Activated CD4-positive, CD25-positive, alpha-beta regulatory T cell treated with anti-CD3 and anti-CD28 coated beads, Interleukin-2, amount 50 U/mL, for 24 hours (primary cell): Measurements from ENCODE around the gene CETN2.
"Not testable (repeated sequence)": the region's sequence is repeated elsewhere in the genome, so short reads cannot be mapped to it uniquely, and the experiment has no call there.

Experiments used
- ATAC-seq, 2 donors: fragments of 150-1000 bp; cut with Tn5 transposase; one replicate each; pipeline ENCODE4 v1.10.0; 2021; ENCODE audit warnings: mild to moderate bottlenecking in 1 of 2, moderate library complexity in 1 of 2

CETN2 gene

GRCh38 chrX:152831391-152831790 lies 834 bp upstream of the CETN2 start:
- no peak for ATAC-seq

- ATAC-seq, result no peak
Measured at GRCh38 chrX:152824841-152825374, 5.6 kb downstream of the CETN2 start.

DNA sequence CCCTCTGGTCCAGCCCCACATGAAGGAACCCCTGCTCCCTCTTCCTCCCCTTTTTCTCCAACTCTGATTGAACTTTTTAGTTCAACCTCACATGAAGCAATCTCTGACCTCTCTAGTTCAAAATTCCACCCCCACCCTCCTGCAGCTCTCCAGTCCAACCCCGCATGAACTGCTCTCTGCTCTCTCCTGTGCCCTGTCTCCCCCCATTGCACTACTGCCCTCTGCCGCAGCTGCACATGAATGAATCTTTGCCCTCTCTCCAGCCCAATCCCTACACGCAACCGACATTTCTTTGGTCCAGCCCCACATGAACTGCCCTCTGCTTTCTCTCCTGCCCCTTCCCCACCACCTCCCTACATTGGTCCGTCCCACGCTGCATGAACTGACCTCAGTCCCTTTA lies 6.9 kb downstream of the CETN2 start:
- ATAC-seq, result no peak

DNA sequence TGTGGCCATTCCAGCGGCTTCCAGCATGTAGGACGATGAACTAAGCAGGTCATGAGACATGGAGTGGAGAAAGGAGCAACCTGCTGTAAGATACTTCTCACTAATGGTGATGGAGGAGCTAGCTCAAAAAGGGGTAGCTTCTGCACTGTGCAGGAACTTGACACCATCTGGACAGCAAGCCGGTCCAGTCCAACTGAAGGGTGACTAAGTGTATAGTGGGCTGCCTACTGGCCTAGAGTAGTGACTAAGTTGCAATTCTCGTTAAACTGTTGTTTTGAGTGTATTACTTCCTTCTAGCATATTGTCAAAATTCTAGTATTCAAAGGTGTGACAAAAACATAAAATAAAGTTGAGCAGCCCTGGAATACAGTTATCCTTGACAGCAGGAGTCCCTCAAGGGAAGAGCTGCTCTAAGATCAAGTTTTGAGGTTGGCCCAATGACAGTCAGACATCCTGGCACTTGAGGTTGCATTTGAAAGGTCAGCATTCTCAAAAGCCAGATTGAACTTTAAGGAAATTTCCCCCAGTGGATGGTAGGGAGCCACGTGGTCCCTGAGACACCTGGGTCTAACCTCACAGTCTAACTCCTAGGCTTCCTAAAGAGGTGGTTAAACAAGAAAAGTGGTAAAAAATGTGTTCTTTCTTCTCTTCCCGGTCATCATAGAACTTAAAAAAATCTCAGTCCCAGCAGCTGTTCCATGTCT lies 8.0 kb downstream of the CETN2 start:
- no peak for ATAC-seq

- ATAC-seq, result no peak
Measured at GRCh38 chrX:152821145-152821765, 9.3 kb downstream of the CETN2 start.

DNA sequence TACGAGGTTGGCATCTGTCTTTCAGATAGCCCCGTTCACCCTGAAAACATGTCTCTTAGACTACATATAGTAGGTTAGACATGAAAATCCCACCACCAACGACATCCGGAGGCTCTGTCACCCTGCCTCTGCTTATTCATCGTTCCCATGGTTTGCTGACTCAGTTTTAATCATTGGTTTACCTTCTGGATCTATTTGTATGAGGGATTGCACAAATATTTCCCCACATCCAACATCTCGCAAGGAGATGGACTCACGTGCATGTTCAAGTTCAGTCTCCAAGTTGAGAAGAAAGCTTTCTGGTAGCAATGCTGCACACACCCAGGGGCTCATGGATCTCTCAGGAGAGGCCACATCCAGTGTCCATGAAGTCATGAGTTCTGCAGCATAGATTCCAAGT lies 10.8 kb downstream of the CETN2 start:
- no peak for ATAC-seq

GRCh38 chrX:152819266-152819665 lies 11.3 kb downstream of the CETN2 start:
- ATAC-seq, result no peak

DNA sequence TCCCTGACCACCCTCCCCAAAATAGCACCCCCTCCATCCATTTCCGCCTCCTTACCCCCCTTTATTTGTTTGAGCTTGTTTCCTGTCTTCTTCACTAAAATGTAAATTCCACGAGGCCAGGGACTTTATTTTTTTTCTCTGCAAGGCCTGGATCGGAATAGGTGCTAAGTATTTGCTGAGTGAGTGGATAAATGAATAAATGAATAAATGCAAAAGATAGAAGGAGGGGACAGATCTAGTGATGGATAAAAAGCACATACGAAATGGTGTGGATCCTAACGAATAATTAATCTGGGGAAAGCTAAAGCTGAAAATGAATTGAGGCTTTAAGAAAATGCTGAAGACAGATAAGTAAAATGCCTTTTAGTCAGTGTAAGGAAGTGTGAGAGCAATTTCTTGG lies 12.2 kb downstream of the CETN2 start:
- ATAC-seq, result no peak

DNA sequence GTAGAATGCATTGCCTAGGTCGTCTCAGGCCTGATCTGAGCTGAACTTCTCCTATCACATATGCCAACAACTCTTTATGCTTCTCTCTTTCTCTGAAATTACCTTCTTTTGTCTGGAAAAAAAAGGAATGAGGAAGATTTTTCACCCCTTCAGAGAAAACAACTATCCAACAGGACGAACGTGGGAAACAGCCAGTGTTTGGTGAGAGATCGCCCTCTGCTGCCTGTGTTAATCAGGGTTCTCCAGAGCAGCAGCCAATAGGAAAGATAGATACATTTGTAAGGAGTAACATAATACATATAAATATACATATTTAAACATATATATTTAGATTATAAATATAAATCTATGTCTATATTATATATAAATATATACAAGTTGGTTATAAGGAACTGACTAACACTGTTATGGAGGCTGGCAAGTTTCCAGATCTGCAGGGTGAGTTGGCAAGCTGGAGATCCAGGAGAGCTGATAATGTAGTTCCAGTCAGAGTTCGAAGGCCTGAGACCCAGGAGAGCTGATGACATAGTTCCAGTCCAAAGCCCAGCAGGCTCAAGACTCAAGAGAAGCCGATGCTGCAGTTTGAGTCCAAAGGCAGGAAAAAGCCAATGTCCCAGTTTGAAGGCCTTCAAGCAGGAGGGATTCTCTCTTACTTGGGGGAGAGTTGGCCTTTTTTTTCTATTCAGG lies 13.3 kb downstream of the CETN2 start:
- no peak for ATAC-seq

DNA sequence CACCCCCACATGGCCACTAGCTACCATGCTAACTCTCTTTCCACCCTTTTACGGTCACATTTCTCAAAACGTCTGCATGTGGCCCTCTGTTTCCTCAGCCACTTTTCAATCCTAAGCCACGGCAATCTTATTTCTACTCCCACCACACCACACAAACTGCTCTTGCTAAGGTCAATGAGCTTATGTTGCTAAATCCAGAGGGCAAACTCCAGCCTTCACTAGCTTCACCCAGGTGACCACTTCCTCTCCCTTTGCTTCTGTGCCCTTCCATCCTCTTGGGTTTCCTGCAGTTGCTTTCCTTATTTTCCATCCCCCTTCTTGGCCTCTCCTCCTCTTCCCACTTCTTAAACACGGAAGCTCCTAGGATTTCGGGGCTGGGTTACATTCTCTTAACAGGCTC lies 16.5 kb downstream of the CETN2 start:
- ATAC-seq, result no peak

- ATAC-seq, result no peak
Measured at GRCh38 chrX:152813206-152813605, 17.4 kb downstream of the CETN2 start.

DNA sequence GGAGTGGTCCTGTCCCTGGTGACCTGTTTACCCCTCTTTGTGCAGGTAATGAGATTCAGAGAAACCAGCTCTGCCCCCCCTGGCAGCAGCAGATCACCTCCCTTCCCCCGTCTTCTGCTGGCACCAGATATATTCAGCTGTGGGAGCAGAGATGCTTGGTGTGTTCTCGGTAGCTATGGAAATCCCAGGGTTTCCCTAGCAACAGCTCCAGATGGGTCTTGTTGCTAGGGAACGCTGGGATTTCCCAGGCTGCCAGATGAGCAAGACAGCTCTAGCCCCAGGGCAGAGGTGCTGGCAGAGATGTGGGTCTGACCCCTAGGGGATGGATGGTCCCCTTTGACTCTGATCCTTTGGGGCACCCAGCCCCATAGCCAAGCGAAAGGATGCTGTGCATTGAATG lies 20.2 kb downstream of the CETN2 start:
- ATAC-seq, result no peak

DNA sequence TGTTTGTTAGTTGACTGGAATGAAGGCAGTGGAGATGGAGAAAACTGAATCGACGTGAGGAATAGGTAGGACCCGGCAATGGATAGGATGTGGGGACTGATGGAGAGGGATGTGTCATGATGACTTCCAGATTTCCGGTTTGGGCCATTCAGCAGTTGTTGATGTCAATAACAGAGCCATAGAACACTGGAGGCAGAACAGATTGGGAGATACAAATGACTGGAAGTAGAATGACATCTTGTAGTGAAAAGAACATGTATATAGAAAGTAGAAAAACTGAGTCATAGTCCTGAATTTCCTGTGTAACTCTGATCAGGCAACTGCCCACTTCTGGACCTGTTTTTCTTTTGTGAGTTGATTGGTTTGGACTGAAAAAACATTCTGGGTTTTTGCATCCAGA lies 24.5 kb downstream of the CETN2 start:
- ATAC-seq, result no peak

DNA sequence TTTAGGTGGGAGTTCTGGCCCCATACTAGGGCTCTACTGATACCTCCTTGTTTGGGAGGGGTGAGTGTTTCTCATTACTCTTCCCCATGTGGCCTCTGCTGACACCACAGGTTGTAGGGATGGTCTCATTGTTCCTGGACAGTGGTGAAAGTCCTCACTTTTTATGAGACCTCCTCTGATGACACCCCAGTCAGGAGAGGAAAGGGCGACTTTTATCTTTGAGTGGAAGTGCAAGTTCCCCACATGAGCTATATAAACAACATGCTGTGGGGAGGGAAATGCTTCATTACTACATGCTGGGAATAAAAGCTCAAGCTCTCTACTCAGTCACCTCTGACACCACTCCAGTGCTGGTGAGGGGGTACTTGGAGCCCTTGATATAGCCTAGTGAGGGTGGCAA lies 31.6 kb downstream of the CETN2 start:
- ATAC-seq, result no peak

- ATAC-seq, result not testable (repeated sequence)
Measured at GRCh38 chrX:152787062-152787461, 43.5 kb downstream of the CETN2 start.
